Measurements from ENCODE around the gene HIP1.
A peak's percentile ranks its signal among the peaks of the same experiment; 100 is the strongest.
"Not testable (repeated sequence)": the region's sequence is repeated elsewhere in the genome, so short reads cannot be mapped to it uniquely, and the experiment has no call there.

HIP1 gene

DNA sequence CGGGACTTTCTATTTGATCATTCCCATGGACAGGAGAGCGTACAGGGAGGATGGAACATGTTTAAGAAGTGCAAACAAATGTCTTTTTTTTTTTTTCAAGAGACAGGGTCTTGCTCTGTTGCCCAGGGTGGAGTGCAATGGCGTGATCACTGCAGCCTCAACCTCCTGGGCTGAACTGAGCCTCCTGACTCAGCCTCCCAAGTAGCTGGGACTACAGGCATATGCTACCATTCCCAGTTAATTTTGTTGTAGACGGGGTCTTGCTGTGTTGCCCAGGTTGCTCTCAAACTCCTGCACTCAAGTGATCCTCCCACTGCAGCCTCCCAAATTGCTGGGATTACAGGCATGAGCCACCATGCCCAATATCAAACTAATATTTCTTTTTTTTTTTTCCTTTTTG, 206.1 kb downstream of the HIP1 start:
- DNase-seq (ENCODE audit: low read depth in 1 of 2, low spot score in 1 of 2) = no peak

DNA sequence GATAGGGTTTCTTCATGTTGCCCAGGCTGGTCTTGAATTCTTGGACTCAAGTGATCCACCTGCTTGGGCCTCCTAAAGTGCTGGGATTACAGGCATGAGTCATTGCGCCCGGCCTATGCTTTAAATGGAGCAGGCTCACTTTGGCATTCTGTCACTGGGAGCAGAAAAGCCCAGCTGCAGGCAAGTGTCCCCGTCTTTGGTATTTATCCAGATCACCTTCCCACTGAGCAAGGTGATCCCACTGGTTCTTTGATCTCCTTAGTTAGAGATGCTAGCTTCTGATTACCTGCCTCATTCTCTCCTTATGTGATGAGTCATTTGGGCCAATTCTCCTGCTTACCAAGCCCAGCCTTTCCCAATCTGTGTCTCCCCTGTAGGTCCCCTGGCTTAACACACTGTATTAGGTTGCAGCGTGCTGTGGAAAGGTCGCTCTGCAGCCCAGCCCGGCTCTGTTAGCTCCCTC, 207.4 kb downstream of the HIP1 start:
- no peak for DNase-seq (ENCODE audit: low read depth in 1 of 2, low spot score in 1 of 2)

DNA sequence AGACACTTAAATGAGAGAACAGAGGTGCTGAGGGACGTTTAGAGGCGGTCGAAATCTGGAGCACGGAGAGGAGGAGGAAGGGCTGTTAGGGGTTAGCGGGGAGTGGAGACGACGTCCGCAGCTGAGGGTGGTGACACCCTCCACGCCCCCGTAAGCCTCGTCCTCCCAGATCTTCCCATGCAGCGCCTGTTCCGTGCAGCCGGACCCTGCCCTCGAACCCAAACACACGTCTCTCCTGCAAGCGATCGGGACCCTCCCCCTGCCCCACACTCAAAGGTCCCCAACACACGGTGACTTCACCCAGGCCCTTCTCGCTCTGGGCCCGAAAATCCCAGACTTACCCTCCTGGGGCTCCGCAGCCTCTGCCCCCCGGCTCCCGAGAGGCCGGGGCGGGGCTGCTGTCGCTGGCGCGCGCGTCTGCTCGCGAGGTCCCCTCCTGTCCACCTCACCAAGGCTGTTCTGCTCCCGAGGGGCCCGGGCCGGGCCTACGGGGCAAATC, 211.5 kb downstream of the HIP1 start:
- DNase-seq (ENCODE audit: low read depth in 1 of 2, low spot score in 1 of 2) = not testable (repeated sequence)

DNA sequence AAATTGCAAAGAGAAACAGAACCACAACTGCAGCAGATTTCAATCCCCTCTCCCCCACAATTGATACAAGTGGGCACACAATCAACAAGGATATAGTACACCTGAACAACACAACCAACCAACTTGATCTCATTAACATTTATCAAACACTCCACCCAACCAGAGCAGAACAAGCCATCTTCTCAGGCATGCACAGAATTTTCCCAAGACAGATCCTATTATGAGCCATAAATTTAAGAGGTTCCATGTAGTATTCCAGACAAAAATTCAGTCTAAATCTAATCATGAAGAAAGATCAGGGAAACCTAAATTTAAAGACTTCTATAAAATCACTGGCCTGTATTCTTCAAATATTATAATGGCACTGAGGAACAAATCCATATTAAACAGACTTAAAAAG, 217.0 kb downstream of the HIP1 start:
- DNase-seq (ENCODE audit: low read depth in 1 of 2, low spot score in 1 of 2) = not testable (repeated sequence)

DNA sequence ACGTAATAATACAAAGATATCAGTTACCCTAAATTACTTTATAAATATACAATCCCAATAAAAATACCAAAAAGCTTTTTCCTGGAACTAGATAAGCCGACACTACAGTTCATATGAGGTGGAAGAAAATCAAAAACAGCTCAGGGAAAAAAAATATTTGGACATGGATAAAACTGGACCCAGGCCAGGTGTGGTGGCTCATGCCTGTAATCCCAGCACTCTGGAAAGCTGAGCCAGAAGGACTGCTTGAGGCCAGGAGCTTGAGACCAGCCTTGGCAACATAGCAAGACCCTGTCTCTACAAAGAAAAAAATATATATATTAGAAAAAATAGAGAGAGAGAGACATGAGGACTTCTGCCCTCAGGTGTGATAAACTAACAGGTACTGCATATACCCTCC, 219.9 kb downstream of the HIP1 start:
- DNase-seq (ENCODE audit: low read depth in 1 of 2, low spot score in 1 of 2) = not testable (repeated sequence)

DNA sequence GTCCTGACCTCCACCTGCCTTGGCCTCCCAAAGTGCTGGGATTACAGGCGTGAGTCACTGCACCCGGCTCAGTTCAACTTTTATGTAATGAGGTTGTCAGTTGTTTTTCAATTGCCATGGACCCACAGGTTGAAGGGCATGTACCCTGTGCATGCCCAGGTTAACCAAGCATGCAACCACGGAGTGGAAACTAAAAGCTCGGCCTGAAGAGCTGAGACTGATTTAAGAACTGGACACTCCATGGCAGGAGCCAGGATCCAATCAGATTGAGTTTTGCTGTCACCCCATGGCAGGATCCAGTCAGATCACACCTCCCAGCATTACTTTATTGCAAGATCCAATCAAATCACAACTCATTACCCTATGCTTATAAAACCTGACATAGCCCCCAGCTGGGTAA, 229.7 kb downstream of the HIP1 start:
- DNase-seq (ENCODE audit: low read depth in 1 of 2, low spot score in 1 of 2) = not testable (repeated sequence)

DNA sequence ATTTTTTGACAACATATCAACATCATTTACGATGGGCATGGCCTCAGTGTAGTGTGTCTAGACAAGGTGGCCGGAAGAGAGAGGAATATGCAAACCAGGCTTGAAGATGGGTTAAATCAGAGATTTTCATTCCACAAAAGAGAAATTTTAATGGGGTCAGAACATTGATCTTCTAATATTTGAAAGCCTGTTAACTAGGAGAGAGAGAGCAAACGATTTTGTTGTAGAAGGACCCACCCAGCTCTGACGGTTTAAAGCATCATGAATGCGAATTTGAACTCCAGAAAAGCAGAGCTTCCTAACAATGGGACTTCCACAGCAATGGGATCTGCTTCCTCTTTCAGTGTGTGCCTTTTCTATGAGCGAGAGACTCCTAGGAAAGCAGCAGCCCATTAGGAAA, 246.7 kb downstream of the HIP1 start, which contains the start of gene SPDYE5:
Gene SPDYE5 (plus strand): TSS at position 301 of the 400 bp plus-strand sequence. CDS start 1,728 bp downstream, outside the sequence.
- DNase-seq (ENCODE audit: low read depth in 1 of 2, low spot score in 1 of 2) = not testable (repeated sequence)

DNA sequence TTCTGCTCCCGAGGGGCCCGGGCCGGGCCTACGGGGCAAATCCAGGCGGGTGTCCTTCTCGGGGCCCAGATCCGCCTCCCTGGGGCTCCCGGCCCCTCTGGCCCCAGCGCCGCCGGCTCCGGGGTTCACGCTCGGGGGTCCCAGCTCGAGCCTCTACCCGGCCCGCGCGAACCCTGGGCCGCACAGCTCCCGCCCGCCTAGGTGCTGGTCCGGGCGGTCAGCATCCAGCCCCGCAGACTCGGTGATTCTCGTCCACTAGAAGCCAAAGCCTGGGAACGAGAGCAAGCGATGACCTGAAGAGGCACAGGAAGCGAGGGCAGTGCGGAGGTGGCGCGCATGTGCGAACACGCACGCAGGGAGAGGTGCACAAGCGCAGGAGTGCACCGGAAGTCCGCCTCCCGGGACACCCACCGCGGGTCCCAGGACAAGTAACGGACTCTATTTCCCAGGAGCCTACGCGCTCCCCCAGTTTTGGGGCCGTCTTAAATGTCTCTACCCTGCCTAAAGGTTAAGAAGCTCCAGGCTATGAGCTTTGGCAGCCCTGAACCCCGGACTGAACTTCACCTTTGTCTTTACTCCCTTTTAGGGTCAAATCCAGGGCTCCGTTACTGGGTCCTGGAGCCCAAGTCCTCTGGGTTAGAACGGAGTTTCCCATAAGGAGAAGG, 252.6 kb downstream of the HIP1 start, which contains the start of gene POM121C:
Gene POM121C (minus strand): TSS at position 321 of the 665 bp plus-strand sequence. CDS start 44,803 bp downstream, outside the sequence.
- DNase-seq (ENCODE audit: low read depth in 1 of 2, low spot score in 1 of 2) = peak; percentile 69 to 76

DNA sequence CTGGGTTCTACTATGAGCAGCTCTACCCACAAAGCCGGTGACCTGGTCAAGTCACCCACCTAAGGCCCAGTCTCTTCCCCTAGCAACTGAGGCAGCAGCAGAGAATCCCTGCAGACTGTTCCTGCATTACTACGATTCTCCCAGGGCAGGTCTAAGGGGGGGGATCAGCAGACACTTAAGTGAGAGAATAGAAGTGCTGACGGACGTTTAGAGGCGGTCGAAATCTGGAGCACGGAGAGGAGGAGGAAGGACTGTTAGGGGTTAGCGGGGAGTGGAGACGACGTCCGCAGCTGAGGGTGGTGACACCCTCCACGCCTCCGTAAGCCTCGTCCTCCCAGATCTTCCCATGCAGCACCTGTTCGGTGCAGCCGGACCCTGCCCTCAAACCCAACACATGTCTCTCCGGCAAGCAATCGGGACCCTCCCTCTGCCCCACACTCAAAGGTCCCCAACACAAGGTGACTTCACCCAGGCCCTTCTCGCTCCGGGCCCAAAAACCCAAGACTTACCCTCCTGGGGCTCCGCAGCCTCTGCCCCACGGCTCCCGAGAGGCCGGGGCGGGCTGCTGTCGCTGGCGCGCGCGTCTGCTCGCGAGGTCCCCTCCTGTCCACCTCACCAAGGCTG, 253.3 kb downstream of the HIP1 start:
- not testable (repeated sequence) for DNase-seq (ENCODE audit: low read depth in 1 of 2, low spot score in 1 of 2)
